Measurements from ENCODE around the gene ERICH6B. TPM values are rescaled to one million over a fixed set of nuclear protein-coding genes. Genes with fewer than 3 reads are reported as not detected.

The ERICH6B gene
- total and polyA plus RNA-seq, 2 donors from 2014 or later = not detected

DNA sequence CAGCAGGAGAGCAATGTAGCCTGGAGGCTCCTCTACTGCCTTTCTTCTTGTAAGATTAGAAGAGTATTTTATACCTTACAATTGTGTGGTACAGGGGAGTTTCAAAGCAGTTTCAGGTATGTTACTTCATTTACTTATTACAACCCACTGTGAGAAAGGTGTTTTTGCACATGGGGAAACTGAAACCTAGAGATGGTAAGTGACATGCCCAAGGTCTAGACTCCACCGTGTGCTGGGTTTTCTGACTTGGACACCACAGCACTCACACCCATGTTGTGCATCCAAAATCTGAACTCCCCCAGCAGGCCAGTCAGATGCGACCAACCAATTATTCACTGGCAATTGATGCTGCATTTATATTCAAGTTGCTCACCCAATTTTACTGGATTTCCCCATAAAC, 22.8 kb downstream of the ERICH6B start:
- intact Hi-C loops (cut with DNase I) = no loop called here
- Histone ChIP-seq H3K36me3 (ENCODE audit: control insufficient read depth in 2 of 3, insufficient read depth in 3 of 3, low read length in 3 of 3) (no peaks in the 10 kb centered on the region), H3K9me3 (ENCODE audit: control insufficient read depth in 2 of 3, insufficient read depth in 1 of 3, low read length in 3 of 3) (no peaks in the 10 kb centered on the region), H3K27ac (ENCODE audit: low read depth in 2 of 2, low read length in 2 of 2) (no peak overlapping the region), H3K9ac (ENCODE audit: low read length in 3 of 3) (no peak overlapping the region), H3K27me3 (ENCODE audit: control insufficient read depth, insufficient read depth, low read length) (no peaks in the 10 kb centered on the region), H3K4me1 (ENCODE audit: control insufficient read depth in 2 of 3, insufficient read depth in 2 of 3, low read depth in 1 of 3, low read length in 3 of 3) (no peaks in the 10 kb centered on the region), H3K4me3 (ENCODE audit: low read length in 3 of 3) (no peak overlapping the region)
- TF ChIP-seq, protein P1, sequence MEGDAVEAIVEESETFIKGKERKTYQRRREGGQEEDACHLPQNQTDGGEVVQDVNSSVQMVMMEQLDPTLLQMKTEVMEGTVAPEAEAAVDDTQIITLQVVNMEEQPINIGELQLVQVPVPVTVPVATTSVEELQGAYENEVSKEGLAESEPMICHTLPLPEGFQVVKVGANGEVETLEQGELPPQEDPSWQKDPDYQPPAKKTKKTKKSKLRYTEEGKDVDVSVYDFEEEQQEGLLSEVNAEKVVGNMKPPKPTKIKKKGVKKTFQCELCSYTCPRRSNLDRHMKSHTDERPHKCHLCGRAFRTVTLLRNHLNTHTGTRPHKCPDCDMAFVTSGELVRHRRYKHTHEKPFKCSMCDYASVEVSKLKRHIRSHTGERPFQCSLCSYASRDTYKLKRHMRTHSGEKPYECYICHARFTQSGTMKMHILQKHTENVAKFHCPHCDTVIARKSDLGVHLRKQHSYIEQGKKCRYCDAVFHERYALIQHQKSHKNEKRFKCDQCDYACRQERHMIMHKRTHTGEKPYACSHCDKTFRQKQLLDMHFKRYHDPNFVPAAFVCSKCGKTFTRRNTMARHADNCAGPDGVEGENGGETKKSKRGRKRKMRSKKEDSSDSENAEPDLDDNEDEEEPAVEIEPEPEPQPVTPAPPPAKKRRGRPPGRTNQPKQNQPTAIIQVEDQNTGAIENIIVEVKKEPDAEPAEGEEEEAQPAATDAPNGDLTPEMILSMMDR (IDR thresholded peaks at IDR 0.05; ENCODE audit: borderline replicate concordance, extremely low read depth, insufficient read depth) = no peak
- FAIRE-seq (no peak), DNase-seq (no peak)

DNA sequence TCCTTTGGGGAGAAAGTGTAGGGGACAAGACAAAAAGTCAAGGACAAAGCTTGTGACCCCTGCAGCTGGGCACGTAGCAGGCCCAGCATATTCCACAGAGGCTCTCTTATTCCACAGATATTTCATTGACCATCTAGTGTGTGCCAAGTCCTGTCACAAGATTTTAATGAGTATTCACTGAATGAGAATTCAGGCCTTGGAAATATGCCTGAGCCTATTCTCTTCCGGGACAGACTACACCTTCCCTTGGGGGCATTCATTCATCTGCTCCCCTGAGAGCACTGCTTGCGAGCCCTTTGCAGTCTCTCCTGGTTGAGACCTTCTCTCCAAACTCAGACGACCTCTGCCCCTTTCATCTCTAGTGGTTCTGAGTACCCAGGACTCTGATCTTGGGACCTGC, 25.5 kb downstream of the ERICH6B start:
- no peak overlapping the region for H3K9ac ChIP-seq (ENCODE audit: low read length in 3 of 3)
- no peak overlapping the region for H3K27ac ChIP-seq (ENCODE audit: low read depth in 2 of 2, low read length in 2 of 2)
- intact Hi-C loops (cut with DNase I) = no loop called here
- H3K27me3 ChIP-seq (ENCODE audit: control insufficient read depth, insufficient read depth, low read length) = no peaks in the 10 kb centered on the region
- TF ChIP-seq, protein P1 (IDR thresholded peaks at IDR 0.05; ENCODE audit: borderline replicate concordance, extremely low read depth, insufficient read depth) = no peak
- FAIRE-seq = no peak
- H3K9me3 ChIP-seq (ENCODE audit: control insufficient read depth in 2 of 3, insufficient read depth in 1 of 3, low read length in 3 of 3) = no peaks in the 10 kb centered on the region
- no peaks in the 10 kb centered on the region for H3K4me1 ChIP-seq (ENCODE audit: control insufficient read depth in 2 of 3, insufficient read depth in 2 of 3, low read depth in 1 of 3, low read length in 3 of 3)
- no peaks in the 10 kb centered on the region for H3K36me3 ChIP-seq (ENCODE audit: control insufficient read depth in 2 of 3, insufficient read depth in 3 of 3, low read length in 3 of 3)
- H3K4me3 ChIP-seq (ENCODE audit: low read length in 3 of 3) = no peak overlapping the region
- no peak for DNase-seq

DNA sequence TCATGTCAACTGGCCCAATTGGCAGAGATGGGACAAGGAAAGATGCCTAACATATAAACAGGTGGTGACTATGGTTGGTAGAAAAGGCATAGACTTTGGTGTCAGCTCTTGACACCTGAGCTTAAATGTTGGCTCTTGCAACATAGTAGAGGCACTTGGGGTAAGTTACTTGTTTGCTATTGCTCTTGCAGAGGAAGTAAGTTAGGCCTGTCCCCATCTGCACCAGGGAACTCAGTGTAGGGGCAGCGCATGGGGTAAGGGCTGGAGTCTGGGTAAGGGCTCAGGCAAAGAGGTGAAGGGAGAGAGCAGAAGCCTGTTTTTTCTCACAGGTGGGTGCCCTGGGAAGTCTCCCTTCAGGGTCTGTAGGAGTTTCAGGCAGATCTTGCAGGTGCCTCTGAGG, 27.6 kb downstream of the ERICH6B start:
- H3K4me3 ChIP-seq (ENCODE audit: low read length in 3 of 3) = no peak overlapping the region
- no peaks in the 10 kb centered on the region for H3K27me3 ChIP-seq (ENCODE audit: control insufficient read depth, insufficient read depth, low read length)
- no peak overlapping the region for H3K9ac ChIP-seq (ENCODE audit: low read length in 3 of 3)
- H3K36me3 ChIP-seq (ENCODE audit: control insufficient read depth in 2 of 3, insufficient read depth in 3 of 3, low read length in 3 of 3) = no peaks in the 10 kb centered on the region
- no peaks in the 10 kb centered on the region for H3K9me3 ChIP-seq (ENCODE audit: control insufficient read depth in 2 of 3, insufficient read depth in 1 of 3, low read length in 3 of 3)
- DNase-seq (no peak), FAIRE-seq (no peak)
- H3K4me1 ChIP-seq (ENCODE audit: control insufficient read depth in 2 of 3, insufficient read depth in 2 of 3, low read depth in 1 of 3, low read length in 3 of 3) = no peaks in the 10 kb centered on the region
- TF ChIP-seq, protein P1 (IDR thresholded peaks at IDR 0.05; ENCODE audit: borderline replicate concordance, extremely low read depth, insufficient read depth) = no peak
- no peak overlapping the region for H3K27ac ChIP-seq (ENCODE audit: low read depth in 2 of 2, low read length in 2 of 2)
- intact Hi-C loops (cut with DNase I) = no loop called here

DNA sequence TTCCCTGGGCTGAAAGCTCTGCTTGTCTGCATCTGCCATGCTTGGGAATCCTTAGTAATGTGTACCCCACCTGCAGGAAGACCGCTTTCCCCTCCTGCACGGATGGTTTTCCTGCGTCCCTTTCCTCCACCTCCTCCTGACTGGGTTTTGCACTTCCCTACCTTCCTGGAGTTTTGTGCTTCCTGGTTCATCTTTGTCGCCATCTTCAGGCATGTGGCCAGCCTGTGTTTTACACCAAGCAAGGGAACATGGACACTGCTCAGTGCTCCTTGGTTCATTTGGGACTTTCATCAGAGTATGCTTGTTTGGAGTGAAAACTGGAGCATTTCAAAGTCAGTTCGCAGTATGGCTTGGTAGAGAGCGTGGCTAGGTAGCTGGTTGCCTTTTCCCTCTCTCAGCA, 30.7 kb downstream of the ERICH6B start:
- Histone ChIP-seq H3K27ac (ENCODE audit: low read depth in 2 of 2, low read length in 2 of 2) (no peak overlapping the region), H3K9ac (ENCODE audit: low read length in 3 of 3) (no peak overlapping the region), H3K36me3 (ENCODE audit: control insufficient read depth in 2 of 3, insufficient read depth in 3 of 3, low read length in 3 of 3) (no peaks in the 10 kb centered on the region), H3K27me3 (ENCODE audit: control insufficient read depth, insufficient read depth, low read length) (no peaks in the 10 kb centered on the region), H3K4me1 (ENCODE audit: control insufficient read depth in 2 of 3, insufficient read depth in 2 of 3, low read depth in 1 of 3, low read length in 3 of 3) (no peaks in the 10 kb centered on the region), H3K9me3 (ENCODE audit: control insufficient read depth in 2 of 3, insufficient read depth in 1 of 3, low read length in 3 of 3) (no peaks in the 10 kb centered on the region), H3K4me3 (ENCODE audit: low read length in 3 of 3) (no peak overlapping the region)
- intact Hi-C loops (cut with DNase I) = no loop called here
- FAIRE-seq (no peak), DNase-seq (no peak)
- TF ChIP-seq, protein P1 (IDR thresholded peaks at IDR 0.05; ENCODE audit: borderline replicate concordance, extremely low read depth, insufficient read depth) = no peak
